Calu3 (cell line): Measurements from ENCODE around the gene PRSS16. TPM values are rescaled to one million over a fixed set of nuclear protein-coding genes. Genes with fewer than 3 reads are reported as not detected.

ENCODE experiments used
- BruUV-seq: library from RNA; stranded (reverse); fragments of 400-500 nt; replicated peaks from 2 replicates; lab custom pipeline; 2021; lab: Mats Ljungman, UMichigan
- CTCF ChIA-PET: fragments of 300-600 bp; sonication (Branson Sonifier 250); formaldehyde crosslinking; loops from one replicate; lab custom pipeline; 2022; ENCODE audit warnings: antibody characterized with exemption; lab: Charles Lee
- DNase-seq: peaks from one replicate; pipeline ENCODE4 v3.0.0; 2022
- H3K27ac Mint-ChIP-seq: one replicate; pipeline ENCODE4 v1.8.0; 2022; ENCODE audit warnings: mixed read lengths; ENCODE audit not compliant: unreplicated experiment
- H3K27me3 Mint-ChIP-seq: one replicate; pipeline ENCODE4 v1.8.0; 2022; ENCODE audit warnings: mixed read lengths; ENCODE audit not compliant: unreplicated experiment
- H3K36me3 Mint-ChIP-seq: one replicate; pipeline ENCODE4 v1.8.0; 2022; ENCODE audit warnings: mild to moderate bottlenecking, moderate library complexity, mixed read lengths; ENCODE audit not compliant: insufficient read depth, unreplicated experiment
- H3K4me1 Mint-ChIP-seq: one replicate; pipeline ENCODE4 v1.8.0; 2022; ENCODE audit warnings: mild to moderate bottlenecking, low read depth, mixed read lengths; ENCODE audit not compliant: unreplicated experiment
- H3K4me3 Mint-ChIP-seq: one replicate; pipeline ENCODE4 v1.8.0; 2022; ENCODE audit warnings: mild to moderate bottlenecking, low read depth, moderate library complexity, mixed read lengths; ENCODE audit not compliant: unreplicated experiment
- H3K9me3 Mint-ChIP-seq: one replicate; pipeline ENCODE4 v1.8.0; 2022; ENCODE audit warnings: low read depth, mixed read lengths; ENCODE audit not compliant: unreplicated experiment
- CTCF ChIP-seq: fragments of 200-600 bp; IDR thresholded peaks from one replicate; pipeline ENCODE4 v1.8.0; 2022; ENCODE audit warnings: antibody characterized with exemption; ENCODE audit not compliant: unreplicated experiment
- intact Hi-C: fragments of 100-400 bp; cut with micrococcal nuclease; formaldehyde crosslinking; loops from one replicate; pipeline ENCODE4 v1.10.0; 2022; ENCODE audit not compliant: unreplicated experiment
- total RNA-seq: library from RNA; stranded (reverse); gene quantifications from 2 replicates; pipeline ENCODE4 v1.2.3, GENCODE V29; 2022

Gene PRSS16
- total RNA-seq, 1 experiment from 2014 or later = 31.3 TPM

GRCh38 chr6:27281569-27281968, 34.1 kb downstream of the PRSS16 start:
- intact Hi-C loops = no loop called here
- no peak for DNase-seq
- peak overlapping the region; percentile 93 for H3K4me3 Mint-ChIP-seq
- peaks cover 20% of the 10 kb centered on the region for H3K36me3 Mint-ChIP-seq
- H3K4me1 Mint-ChIP-seq = peaks cover 8% of the 10 kb centered on the region
- H3K27ac Mint-ChIP-seq = no peak overlapping the region
- CTCF ChIA-PET = interaction anchor here (0.7 to 1.0 kb wide), 3 partner anchors 15 to 348 kb away, joined by 3 to 5 read pairs (median 4); no protein-coding TSS in a partner anchor
- no TSS peak for BruUV-seq
- H3K9me3 Mint-ChIP-seq = peaks cover 3% of the 10 kb centered on the region
- no peaks in the 10 kb centered on the region for H3K27me3 Mint-ChIP-seq
- no peak for TF ChIP-seq CTCF

DNA sequence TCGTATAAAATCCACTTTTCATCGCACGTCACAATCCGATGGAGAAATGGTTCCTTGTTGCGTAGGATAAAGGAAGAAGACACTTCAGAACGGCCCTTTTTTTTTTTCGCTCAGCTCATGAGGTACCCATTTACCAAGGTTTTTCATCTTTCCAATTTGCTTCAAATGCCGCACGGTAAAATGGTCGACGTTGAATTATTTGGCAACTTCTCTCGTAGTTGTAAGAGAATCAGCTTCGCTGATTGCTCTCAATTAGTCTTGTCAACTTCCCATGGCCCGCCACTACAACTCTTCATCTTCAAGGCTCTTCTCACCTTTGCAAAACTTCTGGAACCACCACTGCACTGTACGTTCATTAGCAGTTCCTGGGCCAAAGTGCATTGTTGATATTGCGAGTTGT, 35.8 kb downstream of the PRSS16 start:
- Mint-ChIP-seq H3K9me3 (peaks cover 2% of the 10 kb centered on the region), H3K27me3 (no peaks in the 10 kb centered on the region), H3K27ac (no peak overlapping the region), H3K36me3 (peaks cover 20% of the 10 kb centered on the region), H3K4me1 (peaks cover 8% of the 10 kb centered on the region), H3K4me3 (no peak overlapping the region)
- intact Hi-C loops = no loop called here
- TF ChIP-seq CTCF = no peak
- CTCF ChIA-PET = interaction anchor here (0.6 kb wide), 1 partner anchor 220 kb away, joined by 3 read pairs; no protein-coding TSS in a partner anchor
- no peak for DNase-seq
- BruUV-seq = no TSS peak

DNA sequence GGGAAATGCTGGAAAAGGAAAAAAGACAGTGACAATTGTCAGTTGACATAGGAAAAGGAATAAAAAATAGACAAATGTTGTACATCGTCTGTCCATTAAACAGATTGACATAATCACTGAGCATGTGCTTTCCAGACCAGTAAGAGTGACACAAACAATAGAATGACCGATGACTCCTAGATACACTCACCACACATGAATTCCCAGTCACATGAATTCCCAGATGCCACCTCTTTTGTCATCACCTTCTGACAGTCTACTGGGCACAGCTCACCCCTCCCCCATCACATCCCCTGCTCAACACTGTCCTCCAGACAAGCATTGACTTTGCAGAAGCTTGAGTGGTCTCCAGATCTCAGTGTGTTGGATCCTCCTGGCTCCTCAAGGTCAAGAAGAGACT, 38.6 kb downstream of the PRSS16 start:
- intact Hi-C loops = no loop called here
- Mint-ChIP-seq H3K4me3 (no peak overlapping the region), H3K27me3 (no peaks in the 10 kb centered on the region), H3K9me3 (peaks cover 2% of the 10 kb centered on the region), H3K36me3 (peaks cover 2% of the 10 kb centered on the region), H3K4me1 (no peaks in the 10 kb centered on the region), H3K27ac (no peak overlapping the region)
- CTCF ChIA-PET = no interaction called here
- no peak for TF ChIP-seq CTCF
- DNase-seq = no peak
- BruUV-seq = no TSS peak

GRCh38 chr6:27287751-27288135, 40.2 kb downstream of the PRSS16 start:
- no peak overlapping the region for H3K4me3 Mint-ChIP-seq
- peaks cover 5% of the 10 kb centered on the region for H3K9me3 Mint-ChIP-seq
- DNase-seq = no peak
- H3K4me1 Mint-ChIP-seq = no peaks in the 10 kb centered on the region
- no peaks in the 10 kb centered on the region for H3K27me3 Mint-ChIP-seq
- no TSS peak for BruUV-seq
- CTCF ChIA-PET = no interaction called here
- intact Hi-C loops = no loop called here
- no peak overlapping the region for H3K27ac Mint-ChIP-seq
- TF ChIP-seq CTCF = no peak
- no peaks in the 10 kb centered on the region for H3K36me3 Mint-ChIP-seq
